NCI-H82 treated with DMSO at 0.1 percent for 48 hours (cell line): ENCODE results near the gene GNG7.
"Not testable (repeated sequence)": the region's sequence is repeated elsewhere in the genome, so short reads cannot be mapped to it uniquely, and the experiment has no call there.

ENCODE experiments used
- DNase-seq: peaks from one replicate; lab custom pipeline; 2025; ENCODE audit not compliant: unreplicated experiment; lab: John Stamatoyannopoulos, UW

Gene GNG7

GRCh38 chr19:2556221-2557092, 146.0 kb downstream of the GNG7 start:
- DNase-seq = no peak

DNA sequence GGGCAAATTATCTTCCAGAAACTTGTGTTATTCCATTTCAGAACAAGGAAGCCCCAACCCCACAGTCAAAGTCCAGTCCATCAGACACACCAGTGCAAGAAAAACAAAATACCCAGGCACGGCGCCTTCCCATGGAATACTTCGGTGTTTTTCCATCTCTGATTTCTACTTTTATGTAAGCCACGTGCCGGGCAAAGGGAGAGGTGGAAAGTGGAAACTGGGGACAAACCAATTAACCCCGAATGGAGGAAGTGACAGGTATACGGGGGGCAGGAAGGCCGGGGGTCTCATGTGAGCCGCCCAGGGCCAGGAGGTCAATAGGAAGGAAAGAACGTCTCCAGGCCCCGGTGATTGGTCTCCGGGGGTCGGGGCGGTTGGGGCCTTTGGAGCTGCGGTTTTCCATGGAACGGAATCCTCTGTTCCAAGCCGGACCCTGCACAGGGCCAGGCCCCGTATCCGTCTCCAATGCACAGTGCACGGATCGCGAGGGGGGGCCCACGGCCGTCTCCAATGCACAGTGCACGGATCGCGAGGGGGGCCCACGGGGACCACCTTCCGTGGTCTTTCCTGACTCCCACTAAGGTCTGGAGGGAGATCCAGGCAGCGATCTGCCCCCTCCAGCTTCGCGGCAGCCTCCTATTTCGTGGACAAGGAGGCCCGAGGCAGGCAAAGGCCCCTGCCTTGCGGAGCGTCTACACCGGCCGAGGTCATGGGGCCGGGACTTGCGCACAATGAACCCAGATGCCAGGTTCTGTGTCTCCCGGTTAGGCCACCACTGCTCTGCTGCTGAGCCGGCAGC, 146.9 kb downstream of the GNG7 start:
- DNase-seq = no peak

DNA sequence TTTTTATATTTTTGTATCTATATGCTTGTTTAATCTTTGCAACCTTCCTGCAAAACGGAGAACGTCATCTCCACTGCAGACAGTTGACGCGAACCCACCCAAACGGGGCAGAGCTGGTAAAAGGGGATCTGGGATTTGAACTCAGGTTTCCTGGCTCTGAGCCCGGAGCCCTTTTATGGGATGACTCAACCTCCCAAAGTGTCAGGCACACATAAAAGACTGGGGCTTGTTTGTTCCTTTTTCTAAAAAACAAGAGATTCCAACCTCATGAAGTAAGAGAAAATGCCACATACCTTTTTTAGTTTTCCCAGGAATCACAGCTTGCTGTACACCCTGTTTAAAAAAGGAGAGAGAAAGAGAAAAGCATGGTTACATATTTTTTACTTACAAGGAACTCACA, 147.6 kb downstream of the GNG7 start:
- DNase-seq = no peak

GRCh38 chr19:2553510-2553909, 149.0 kb downstream of the GNG7 start:
- no peak for DNase-seq

GRCh38 chr19:2552859-2553258, 149.6 kb downstream of the GNG7 start:
- no peak for DNase-seq

DNA sequence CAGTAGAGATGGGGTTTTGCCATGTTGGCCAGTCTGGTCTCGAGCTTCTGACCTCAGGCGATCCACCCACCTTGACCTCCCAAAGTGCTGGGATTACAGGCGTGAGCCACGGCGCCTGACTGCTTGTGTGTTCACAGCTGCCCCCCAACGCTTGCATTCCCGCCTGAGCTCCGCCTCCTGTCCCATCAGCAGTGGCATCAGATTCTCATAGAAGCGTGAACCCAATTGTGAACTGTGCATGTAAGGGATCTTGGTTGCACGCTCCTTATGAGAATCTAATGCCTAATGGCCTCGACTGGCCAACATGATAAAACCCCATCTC, 150.7 kb downstream of the GNG7 start:
- DNase-seq = no peak

DNA sequence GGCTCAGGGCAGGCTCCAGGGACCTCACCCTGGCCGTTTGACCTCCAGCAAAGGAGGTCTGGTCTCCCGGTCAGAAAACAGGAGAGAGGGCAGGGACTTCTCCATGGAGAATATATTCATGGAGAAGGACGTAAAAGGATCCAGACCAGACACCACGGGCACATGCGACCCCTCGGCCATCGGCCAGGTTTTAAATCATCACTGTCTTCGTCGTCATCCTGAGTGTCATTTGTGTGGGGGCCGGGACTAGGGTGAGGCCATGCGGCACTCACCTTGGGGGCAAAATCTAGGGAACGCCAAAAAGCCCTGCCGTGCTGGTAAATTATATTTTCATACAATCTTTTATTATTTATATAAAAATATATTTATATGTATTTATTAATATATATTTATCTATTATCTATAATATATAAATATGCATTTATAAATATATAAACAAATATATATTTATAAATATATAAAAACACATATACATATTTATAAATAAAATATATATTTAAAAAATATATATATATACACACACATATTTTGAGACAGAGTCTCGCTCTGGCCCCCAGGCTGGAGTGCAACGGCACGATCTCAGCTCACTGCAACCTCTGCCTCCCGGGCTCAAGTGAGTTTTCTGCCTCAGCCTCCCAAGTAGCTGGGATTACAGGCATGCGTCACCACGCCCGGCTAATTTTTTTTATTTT, 151.2 kb downstream of the GNG7 start:
- no peak for DNase-seq

DNA sequence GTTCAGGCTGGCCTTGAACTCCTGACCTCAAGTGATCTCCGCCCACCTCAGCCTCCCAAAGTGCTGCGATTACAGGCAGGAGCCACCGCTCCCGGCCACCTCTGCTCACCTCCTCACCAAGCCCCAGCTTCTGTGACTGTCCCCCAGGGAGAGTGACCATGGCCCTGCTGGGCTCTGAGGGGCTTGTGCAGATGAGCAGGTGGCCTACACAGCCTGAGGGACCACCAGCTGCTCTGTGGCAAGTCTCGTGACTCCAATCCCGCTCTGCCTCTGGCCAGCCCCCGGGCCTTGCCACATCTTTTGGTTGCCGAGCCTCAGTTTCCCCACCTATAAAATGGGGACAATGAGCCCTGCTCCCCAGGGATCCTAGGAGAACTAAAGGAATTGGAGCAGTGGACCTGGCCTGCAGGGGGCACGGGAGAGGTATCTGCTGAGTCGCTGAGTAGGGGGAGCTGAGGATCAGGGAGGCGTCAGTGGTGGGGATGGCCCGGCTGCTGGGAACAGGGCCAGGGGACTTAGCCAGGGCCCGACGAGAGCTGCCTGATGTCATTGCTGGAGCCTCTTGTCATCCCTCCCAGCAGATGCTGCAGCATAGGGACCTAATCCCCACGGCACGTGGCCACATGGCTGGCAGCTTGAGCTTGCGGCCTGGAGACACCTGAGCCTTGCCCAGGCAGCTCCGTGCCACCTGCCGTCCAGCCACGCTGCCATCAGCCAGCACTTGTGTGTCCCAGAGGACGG, 151.9 kb downstream of the GNG7 start:
- DNase-seq = peak; percentile 44

GRCh38 chr19:2549701-2550191, 152.7 kb downstream of the GNG7 start:
- DNase-seq = no peak

DNA sequence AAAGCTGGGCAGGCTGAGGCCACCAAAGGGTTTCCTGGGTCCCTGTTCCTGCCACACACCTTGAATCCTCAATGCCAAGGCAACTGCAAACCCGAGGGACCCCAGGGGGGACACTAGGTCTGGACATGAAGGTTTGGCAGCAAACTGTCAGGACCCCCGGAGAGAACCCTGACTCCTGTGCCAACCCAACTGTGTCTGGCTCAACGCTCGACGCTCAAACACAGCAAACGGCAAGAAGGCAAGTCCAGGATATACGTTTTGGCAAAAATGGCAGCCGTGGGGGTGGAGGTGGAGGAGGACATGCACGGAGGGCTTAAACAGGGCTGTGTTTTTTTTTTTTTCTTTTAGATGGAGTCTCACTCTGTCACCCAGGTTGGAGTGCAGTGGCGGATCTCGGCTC, 153.5 kb downstream of the GNG7 start:
- DNase-seq = no peak

DNA sequence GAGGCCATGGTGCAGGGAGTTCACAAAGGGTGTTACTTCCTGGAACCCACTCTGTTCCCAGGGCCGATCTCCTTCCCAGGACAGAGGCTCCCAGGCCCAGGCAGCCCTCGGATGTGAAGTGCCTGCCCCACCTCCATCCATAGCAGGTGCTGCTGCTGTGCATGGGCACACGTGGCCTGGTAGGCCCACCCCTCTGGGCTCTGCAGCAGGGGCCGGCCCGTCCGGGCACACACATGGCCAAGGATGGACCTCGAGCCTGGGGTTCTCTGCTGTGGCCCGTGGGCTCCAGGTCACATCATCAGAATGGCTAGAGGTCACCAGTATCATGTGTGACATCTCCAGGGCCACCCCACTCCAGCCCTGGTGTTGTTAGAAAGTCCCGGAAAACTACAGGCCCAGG, 154.8 kb downstream of the GNG7 start:
- DNase-seq = no peak

DNA sequence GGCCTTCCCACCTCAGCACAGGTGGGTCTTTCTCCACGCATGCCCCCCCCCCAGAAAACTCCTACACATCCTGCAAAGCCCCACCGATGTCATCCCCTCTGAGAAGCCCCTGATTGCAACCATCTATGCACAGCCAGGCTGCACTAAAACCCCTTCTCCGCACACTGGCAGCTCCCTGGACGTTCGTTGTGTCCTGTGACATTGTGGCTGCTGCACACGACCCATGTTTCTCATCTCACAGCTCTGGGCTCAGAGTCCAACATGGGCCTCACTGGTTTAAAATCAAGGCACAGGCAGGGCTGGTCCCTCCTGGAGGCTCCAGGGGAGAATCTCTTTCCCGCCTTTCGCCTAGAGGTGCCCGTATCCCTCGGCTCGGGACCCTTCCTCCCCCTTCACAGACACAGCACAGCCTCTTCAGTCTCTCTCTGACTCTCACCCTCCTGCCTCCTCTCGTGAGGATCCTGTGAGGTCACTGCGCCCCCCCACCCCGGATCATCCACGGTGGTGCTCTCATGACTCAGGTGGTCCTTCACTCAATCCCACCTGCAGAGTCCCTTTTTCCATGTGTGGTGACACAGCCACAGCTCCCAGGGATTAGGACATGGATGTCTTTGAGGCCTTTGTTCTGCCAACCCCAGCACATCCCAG, 155.3 kb downstream of the GNG7 start:
- no peak for DNase-seq

DNA sequence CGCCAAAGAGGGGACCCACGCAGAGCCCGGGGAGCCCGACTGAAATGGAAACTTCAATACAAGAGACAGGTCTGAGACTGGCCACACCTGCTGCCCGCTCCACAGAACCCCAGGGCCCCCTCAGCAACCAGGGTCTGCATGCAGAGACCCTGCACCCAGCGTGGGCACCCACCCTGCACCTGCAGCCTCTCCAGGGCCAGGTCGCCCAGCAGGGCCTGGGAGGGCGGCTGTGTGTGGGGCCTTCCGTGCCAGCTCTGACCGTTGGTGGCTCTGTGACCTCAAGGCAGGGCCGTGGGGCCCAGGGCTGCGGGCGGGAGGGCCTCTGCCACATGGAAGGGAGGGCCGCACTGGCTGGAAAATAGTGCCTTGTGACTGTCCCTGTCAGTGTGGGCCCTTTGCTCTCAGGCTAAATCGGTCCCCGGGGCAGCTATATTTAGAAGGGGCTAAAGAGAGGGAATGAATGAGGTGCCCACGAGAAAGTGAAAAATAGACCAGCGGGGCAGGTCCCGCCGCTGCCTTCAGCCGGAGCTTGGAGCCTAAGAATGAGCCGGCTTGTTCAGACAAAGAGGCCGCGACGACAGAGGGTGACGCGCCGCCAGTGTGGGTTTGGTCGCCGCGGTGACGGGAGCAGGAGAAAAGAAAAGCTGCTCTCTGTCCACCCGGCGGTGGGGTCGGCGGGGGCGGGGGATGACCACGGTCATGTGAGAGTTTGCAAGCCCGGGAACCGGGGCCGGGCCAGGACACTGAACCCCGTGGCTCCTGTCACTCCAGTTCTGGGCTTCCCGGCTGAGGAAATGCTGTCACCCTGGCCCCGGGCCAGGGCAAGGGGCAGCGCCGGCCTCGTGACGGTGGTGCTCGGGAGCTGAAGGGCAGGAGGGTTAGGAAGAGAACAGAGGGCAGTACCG, 156.1 kb downstream of the GNG7 start:
- DNase-seq = no peak

DNA sequence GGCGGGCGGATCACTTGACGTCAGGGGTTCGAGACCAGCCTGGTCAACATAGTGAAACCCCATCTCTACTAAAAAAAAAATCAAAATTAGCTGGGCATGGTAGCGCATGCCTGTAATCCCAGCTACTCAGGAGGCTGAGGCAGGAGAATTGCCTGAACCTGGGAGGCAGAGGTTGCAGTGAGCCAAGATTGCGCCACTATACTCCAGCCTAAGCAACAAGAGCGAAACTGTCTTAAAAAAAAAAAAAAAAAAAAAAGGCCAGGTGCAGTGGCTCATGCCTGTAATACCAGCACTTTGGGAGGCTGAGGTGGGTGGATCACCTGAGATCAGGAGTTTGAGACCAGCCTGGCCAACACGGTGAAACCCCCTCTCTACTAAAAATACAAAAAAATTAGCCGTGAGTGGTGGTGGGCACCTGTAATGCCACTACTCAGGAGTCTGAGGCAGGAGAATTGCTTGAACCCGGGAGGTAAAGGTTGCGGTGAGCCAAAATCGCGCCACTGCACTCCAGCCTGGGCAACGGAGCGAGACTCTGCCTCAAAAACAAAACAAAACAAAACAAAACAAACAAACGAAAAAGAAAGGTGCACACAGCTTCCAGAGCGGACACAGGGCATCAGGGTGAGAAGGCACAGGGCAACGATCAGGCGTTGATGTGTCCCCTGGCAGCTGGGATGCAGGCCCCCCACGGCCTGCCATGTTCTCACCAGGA, 156.9 kb downstream of the GNG7 start:
- DNase-seq = not testable (repeated sequence)

DNA sequence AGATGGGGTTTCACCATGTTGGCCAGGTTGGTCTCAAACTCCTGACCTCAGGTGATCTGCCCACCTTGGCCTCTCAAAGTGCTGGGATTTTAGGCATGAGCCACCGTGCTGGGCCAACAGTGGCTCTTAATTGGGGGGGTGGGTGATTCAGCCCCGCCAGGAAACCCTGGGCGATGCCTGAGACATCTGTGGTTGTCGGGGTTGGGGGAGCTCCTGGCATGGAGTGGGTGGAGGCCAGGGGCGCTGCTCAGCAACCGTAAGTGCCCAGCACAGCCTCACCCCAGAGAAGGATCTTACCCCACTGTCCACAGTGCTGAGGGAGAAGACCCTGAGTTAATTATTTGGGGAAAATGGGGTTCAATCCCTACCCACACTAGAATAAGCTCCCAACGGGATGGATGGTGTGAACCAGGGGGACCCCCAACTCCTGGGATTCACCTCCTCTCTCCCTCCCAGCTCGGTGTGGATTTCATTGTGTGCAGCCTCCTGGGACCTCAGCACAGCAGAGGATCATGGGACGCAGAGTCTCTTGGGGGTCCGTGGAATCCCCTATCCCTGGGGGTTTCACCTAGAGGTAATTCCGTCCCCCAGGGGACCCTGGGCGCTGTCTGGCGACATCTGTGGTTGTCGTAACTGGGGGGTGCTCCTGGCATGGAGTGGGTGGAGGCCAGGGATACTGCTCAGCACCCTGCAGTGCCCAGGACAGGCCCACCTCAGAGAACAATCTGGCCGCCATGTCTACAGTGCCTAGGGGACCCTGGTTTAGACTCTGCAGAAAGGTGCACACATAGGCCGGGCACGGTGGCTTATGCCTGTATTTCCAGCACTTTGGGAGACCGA, 157.7 kb downstream of the GNG7 start:
- DNase-seq = no peak

GRCh38 chr19:2543463-2544442, 158.7 kb downstream of the GNG7 start:
- no peak for DNase-seq

DNA sequence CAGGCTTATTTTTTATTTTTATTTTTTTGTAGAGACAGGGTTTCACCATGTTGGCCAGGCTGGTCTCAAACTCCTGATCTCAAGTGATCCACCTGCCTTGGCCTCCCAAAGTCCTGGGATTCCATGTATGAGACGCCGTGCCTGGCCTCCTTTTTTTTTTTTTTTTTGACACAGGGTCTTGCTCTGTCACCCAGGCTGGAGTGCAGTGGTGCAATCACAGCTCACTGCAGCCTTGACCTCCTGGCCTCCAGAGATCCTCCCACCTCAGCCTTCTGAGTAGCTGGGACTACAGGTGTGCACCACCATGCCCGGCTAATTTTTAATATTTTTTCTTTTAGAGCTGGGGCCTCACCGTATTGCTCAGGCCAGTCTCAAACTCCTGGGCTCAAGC, 159.4 kb downstream of the GNG7 start:
- DNase-seq = not testable (repeated sequence)
